Measurements from ENCODE around the gene MYO3B.

DNA sequence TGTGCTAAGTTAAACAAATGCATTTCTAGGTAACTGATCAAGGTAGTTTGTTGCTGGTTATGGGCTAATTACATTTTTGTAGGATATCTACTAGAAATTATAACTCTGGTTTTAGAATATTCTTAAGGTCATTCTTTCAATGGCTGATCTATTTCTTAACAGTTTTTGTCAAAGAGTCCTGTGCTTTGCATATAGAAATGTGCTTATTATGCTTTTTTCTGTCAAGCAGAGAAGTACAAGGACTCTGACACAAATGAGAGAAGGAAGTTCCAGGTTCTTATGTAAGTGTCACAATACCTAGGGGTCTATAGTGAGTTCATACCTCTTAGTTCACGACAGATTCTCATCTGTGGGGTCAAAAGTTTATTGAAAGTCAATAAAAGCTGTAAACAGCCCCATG is 88.4 kb downstream of the MYO3B start:
- TF ChIP-seq POLR2A (IDR thresholded peaks at IDR 0.05; ENCODE audit: low read length): no peak
- TF ChIP-seq, protein P1, sequence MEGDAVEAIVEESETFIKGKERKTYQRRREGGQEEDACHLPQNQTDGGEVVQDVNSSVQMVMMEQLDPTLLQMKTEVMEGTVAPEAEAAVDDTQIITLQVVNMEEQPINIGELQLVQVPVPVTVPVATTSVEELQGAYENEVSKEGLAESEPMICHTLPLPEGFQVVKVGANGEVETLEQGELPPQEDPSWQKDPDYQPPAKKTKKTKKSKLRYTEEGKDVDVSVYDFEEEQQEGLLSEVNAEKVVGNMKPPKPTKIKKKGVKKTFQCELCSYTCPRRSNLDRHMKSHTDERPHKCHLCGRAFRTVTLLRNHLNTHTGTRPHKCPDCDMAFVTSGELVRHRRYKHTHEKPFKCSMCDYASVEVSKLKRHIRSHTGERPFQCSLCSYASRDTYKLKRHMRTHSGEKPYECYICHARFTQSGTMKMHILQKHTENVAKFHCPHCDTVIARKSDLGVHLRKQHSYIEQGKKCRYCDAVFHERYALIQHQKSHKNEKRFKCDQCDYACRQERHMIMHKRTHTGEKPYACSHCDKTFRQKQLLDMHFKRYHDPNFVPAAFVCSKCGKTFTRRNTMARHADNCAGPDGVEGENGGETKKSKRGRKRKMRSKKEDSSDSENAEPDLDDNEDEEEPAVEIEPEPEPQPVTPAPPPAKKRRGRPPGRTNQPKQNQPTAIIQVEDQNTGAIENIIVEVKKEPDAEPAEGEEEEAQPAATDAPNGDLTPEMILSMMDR (IDR thresholded peaks at IDR 0.05): no peak
- no peak for TF ChIP-seq POLR2AphosphoS2 (conservative IDR thresholded peaks at IDR 0.05; ENCODE audit: low read length)
